DMS114 treated with DMSO at 0.1 percent for 48 hours (cell line): ENCODE data around the gene BBS9.
"Not testable (repeated sequence)": the region's sequence is repeated elsewhere in the genome, so short reads cannot be mapped to it uniquely, and the experiment has no call there.

Experiments used
- DNase-seq: peaks from one replicate; lab custom pipeline; 2025; ENCODE audit not compliant: unreplicated experiment; lab: John Stamatoyannopoulos, UW

BBS9 gene

GRCh38 chr7:33271839-33272371 lies 142.5 kb downstream of the BBS9 start:
- DNase-seq: not testable (repeated sequence)

GRCh38 chr7:33273356-33273755 lies 144.0 kb downstream of the BBS9 start:
- no peak for DNase-seq

- no peak for DNase-seq
Measured at GRCh38 chr7:33276325-33276724, 147.0 kb downstream of the BBS9 start.

- no peak for DNase-seq
Measured at GRCh38 chr7:33276729-33277128, 147.4 kb downstream of the BBS9 start.

- DNase-seq: no peak
Measured at GRCh38 chr7:33278095-33278494, 148.7 kb downstream of the BBS9 start.

GRCh38 chr7:33286501-33286900 lies 157.1 kb downstream of the BBS9 start:
- DNase-seq: no peak

- no peak for DNase-seq
Measured at GRCh38 chr7:33287738-33288137, 158.4 kb downstream of the BBS9 start.

GRCh38 chr7:33298848-33299247 lies 169.5 kb downstream of the BBS9 start:
- DNase-seq: no peak

GRCh38 chr7:33299425-33299824 lies 170.1 kb downstream of the BBS9 start:
- DNase-seq: no peak

- DNase-seq: no peak
Measured at GRCh38 chr7:33300131-33300530, 170.8 kb downstream of the BBS9 start.

GRCh38 chr7:33300742-33301141 lies 171.4 kb downstream of the BBS9 start:
- no peak for DNase-seq

- not testable (repeated sequence) for DNase-seq
Measured at GRCh38 chr7:33303978-33304557, 174.7 kb downstream of the BBS9 start.

GRCh38 chr7:33307205-33307604 lies 177.8 kb downstream of the BBS9 start:
- DNase-seq: no peak

- DNase-seq: no peak
Measured at GRCh38 chr7:33310546-33310945, 181.2 kb downstream of the BBS9 start.

GRCh38 chr7:33325754-33326484 lies 196.6 kb downstream of the BBS9 start:
- no peak for DNase-seq

GRCh38 chr7:33326485-33326848 lies 197.1 kb downstream of the BBS9 start:
- DNase-seq: no peak

GRCh38 chr7:33327427-33327826 lies 198.1 kb downstream of the BBS9 start:
- no peak for DNase-seq

- DNase-seq: peak; percentile 11
Measured at GRCh38 chr7:33334349-33334748, 205.0 kb downstream of the BBS9 start.

GRCh38 chr7:33336820-33337219 lies 207.5 kb downstream of the BBS9 start:
- no peak for DNase-seq

GRCh38 chr7:33339074-33339790 lies 209.9 kb downstream of the BBS9 start:
- DNase-seq: no peak

GRCh38 chr7:33346055-33346454 lies 216.7 kb downstream of the BBS9 start:
- DNase-seq: no peak

- no peak for DNase-seq
Measured at GRCh38 chr7:33350577-33350976, 221.2 kb downstream of the BBS9 start.
